GM18873 (cell line): Measurements from ENCODE around the gene BRMS1.
"Not testable (repeated sequence)": the region's sequence is repeated elsewhere in the genome, so short reads cannot be mapped to it uniquely, and the experiment has no call there.

Experiments
- ATAC-seq: cut with Tn5 transposase; IDR thresholded peaks from one replicate; pipeline ENCODE4 v1.9.1; 2021; ENCODE audit warnings: mild to moderate bottlenecking, moderate library complexity, moderate number of reproducible peaks; ENCODE audit not compliant: unreplicated experiment, low FRiP score

Gene BRMS1, protein sequence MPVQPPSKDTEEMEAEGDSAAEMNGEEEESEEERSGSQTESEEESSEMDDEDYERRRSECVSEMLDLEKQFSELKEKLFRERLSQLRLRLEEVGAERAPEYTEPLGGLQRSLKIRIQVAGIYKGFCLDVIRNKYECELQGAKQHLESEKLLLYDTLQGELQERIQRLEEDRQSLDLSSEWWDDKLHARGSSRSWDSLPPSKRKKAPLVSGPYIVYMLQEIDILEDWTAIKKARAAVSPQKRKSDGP

DNA sequence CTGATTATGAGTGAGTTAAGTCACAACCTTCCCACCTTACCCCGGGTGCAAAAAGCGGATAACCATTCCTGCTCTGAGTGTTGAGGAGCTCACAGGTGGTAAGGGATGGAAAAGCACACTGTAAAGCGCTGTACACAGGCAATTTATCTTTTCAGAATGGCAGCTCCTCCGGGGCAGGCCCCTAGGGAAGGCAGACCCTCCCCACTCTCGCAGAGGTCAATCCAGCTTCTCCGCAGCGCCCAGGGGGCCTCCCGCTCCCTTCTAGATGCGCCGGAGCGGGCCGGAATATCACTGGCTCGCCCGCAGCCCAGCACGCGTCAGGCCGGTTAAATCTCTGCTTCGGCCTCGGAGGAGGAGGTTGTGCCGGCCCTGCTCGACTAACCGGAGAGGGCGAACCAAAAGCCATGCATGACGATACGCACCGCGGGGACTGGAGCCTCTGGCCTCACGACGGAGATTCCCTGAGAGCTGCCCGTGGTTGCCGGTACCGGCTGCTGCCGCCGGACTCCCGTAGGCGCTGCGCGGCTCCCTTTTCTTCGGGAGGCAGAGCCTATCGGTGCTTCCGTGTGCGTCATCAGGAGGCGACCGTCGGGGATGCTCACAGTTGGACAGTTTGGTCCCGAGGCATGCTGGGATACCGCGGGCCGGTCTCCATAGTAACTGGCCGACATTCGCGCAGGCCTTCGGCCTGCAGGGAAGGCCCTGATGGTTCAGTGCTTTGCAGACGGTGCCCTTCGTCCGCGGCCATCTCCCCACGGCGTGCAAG lies at the start of gene BRMS1:
TSS of gene BRMS1 (minus strand) at position 555 of the 766 bp plus-strand sequence. CDS start 2,870 bp downstream, outside the sequence.
- peak; percentile 66 for ATAC-seq

DNA sequence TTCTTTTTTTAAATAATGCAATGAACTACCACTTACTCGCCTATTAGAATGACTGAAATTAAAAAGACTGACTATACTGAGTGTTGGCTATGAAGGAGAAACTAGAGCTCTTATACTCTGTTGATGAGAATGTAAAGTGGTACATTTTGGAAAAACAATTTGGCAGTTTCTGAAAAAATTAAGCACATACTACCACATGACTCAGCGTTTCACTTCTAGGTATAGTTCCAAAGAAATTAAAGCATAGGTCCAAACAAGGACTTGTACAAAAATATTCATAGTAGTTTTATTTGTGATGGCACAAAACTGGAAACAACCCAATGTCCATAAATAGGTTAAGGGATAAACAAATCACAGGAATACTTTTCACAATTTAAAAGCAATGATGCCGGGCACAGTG lies 49.0 kb upstream of the BRMS1 start:
- no peak for ATAC-seq

DNA sequence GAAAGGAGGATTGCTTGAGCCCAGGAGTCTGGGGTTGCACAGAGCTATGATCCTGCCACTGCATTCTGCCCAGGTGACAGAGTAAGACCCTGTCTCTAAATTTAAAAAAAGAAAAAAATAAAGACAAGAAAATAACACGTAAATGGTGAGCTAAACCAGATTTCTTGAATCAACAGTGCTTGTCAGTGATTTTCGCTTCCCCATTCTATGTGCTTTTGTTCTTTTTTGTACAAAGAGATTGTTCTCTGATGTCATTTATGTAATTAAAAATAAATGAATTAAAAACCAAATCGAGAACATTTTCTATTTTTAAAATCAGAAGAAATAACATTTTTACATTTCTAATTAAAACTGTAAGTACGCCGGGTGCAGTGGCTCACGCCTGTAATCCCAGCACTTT lies 46.4 kb upstream of the BRMS1 start:
- ATAC-seq, result no peak

DNA sequence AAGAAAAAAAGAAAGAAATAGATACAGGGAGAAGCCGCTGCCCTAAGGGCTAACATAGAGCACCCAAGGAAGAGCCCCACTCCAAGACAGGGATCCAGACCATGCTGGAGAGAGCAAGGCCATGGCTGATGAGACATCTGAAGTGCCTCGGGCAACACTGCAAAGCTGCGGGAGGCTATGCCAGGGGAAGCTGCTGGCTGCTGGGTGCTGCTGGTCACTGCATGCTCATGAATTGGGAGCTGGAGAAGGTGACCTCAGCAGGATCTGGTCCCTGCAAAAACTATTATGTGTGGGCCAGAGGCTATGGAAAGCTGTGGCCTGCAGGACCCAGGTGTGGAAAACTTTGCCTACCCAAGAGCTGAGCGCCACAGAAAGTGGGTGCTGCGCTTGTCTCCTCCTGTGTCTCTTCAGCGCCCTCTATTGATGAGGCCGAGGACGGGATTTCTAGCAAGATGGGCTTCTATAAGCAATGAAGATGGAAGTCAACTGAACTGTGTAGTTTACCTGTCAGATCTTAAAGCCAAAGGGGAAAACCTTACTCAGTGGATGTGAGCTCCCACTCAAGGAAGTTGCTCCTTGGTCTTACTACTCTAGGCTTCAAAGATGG lies 44.0 kb upstream of the BRMS1 start:
- no peak for ATAC-seq

DNA sequence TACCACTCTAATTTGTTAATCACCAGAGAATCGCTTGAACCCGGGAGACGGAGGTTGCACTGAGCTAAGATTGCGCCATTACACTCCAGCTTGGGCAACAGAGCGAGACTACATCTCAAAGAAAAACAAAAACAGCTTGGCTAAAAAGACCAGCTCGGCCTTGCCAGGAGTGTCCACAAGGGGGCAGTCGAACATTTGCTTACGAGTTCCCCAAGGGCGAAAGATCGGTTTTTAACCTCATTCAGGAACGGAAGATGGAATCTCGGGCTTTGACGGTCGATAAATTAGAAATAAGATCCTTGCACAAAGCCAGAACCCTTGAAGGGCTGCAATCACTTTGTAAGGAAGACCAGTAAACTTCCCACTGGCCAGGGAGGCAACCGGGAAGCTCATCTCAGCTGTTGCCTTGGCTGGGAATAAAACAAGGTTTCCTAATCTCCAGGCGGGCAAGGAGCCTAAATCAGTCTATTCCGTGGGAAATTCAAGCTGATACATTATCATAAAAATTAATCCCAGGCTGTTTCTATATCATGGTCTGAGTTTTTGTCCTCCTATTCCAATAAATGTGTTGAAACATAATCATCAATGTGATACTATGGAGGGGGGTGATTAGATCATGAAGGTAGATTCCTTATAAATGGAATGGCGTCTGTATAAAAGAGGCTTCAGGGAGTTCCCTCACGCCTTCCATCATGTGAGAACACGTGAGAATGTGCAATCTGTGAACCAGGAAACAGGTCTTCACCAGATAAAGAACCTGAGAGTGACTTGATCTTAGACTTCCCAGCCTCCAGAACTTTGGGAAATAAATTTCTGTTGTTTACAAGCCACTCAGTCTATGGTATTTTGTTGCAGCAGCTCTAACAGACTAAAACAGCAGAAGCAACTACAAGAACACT lies 41.5 kb upstream of the BRMS1 start:
- no peak for ATAC-seq

DNA sequence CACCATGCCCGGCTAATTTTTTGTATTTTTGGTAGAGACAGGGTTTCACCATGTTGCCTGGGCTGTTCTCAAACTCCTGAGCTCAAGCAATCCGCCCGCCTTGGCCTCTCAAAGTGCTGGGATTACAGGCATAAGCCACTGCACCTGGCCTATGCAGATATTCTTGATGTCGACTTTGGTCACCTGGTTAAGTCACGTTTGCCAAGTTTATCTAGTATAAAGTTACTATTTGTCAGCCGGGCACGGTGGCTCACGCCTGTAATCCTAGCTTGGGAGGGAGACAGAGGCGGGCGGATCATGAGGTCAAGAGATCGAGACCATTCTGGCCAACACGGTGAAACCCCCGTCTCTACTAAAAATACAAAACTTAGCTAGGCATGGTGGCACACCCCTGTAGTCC lies 39.4 kb upstream of the BRMS1 start:
- not testable (repeated sequence) for ATAC-seq

DNA sequence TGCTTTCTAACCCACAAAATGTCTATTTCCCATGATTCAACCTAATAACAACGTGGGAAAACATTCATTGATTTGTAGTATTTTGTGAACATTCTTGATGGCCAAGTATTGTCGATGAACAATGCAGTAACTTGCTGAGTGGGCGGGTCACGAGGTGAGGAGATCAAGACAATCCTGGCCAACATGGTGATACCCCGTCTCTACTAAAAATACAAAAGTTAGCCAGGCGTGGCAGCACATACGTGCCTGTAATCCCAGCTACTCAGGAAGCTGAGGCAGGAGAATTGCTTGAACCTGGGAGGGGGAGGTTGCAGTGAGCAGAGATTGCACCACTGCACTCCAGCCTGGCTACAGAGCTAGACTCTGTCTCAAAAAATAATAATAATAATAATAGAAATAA lies 35.4 kb upstream of the BRMS1 start:
- ATAC-seq, result not testable (repeated sequence)

DNA sequence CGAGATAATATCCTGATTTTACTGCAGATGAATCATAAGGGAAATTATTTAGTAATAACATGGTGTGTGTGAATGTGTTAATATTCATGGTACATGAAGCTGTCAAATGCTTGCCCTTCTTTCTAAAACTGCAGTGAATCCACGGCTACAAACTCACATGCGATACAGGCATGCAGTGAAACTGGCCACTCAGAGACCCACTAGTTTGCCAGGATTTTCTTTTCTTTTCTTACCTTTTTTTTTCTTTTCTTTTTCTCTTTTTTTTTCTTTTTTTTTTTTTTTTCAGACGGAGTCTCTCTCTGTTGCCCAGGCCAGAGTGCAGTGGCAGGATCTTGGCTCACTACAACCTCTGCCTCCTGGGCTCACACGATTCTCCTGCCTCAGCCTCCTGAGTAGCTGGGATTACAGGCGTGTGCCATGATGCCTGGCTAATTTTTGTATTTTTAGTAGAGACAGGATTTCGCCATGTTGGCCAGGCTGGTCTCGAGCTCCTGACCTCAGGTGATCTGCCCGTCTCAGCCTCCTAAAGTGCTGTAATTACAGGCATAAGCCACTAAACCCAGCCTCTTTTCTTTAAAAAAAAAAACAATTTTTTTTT lies 28.9 kb upstream of the BRMS1 start:
- not testable (repeated sequence) for ATAC-seq

DNA sequence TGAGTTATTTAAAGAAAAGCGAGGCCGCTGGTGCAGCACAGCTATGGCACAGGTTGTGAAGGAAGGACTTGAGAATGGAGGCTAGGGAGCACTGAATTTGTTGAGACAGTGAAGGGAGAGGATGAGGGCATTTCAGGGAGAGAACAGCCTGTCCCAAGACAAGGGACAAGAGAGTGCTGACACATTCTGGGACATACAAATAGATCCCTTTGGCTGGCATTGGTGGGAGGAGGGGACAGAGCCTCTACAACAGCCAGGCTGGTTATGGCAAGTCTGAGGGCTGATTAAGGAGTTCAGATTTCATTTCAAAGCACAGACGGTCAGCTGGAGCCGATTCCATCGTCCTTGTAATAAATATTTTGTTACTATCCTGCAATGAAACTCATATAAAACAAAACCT lies 28.4 kb upstream of the BRMS1 start:
- ATAC-seq, result no peak

DNA sequence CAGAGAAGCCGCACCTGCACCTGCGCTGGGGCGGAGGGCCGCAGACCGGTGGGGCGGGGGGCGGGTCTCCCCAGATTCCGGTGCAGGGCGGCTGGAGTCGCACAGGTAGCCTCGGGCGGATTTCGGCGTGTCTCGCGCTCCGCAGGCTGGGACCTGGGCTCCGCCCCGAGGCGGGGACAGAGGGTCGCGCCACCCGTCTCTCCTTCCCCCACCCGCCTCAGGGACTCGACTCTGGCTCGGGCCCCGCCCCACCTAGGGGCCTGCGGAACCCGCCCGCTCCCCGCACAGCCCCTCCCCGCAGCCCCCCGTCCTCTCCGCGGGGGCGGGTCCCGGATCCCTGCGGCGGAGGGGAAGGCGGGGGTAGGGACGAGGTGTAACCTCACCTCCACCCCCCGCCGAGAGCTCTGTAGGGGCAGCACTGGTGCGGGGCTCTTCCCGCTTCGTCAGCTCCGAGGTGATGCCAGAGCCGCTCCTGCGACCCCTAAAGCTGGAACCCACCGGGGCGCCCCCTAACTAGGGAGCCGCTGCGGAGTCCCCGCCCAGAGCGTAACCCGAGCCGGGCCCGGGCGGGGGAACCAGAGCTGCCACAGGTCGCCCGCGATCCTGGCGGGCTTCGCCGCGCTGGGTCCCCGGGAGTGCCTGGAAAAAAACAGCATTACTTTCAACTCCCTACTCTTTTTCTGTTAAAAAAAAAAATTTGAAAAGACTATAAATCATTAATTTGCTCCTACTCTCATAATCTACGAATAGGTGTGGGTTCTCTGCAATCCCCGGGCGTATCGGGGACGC lies 26.9 kb upstream of the BRMS1 start, which contains the start of gene SLC29A2:
TSS of gene SLC29A2 (minus strand) at position 134 of the 789 bp plus-strand sequence. CDS start 169 bp downstream, outside the sequence.
- no peak for ATAC-seq

DNA sequence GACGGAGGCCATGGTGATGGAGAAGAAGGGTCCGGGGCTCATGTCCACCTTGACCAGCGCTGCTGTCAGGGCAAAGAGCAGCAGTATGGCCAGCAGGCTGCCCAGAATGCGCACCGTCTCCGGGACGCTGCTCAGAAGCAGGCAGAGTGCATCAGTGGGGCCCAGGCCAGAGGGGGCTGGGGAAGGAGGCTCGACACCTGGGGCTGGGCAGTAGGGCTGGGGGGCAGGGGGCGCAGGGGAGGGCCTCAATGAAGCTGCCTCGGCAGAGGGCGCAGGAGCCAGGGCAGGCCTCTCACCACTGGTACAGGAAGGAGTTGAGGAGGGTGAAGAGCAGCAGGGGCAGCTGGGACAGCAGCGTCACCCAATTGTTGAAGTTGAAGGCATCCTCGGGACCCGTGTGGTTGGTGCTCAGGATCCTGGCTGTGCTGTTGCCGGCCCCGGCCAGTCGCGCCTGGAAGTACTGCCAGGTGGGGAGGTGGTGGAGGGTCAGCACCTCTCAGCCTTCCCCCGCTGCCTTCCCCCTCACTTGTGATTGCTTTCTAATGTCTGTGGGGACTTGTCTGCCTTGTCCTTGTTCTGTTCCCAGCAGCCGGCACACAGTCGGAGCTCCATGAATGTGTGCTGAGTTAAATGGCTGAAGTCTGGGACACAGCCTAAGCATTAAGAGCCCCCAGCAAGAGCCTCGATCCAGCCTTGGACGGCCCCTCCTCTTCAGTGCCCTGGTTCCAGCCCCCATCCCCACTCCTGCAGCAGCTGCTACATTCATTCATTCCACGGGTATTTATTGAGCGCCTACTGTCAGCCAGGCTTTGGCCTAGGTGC lies 24.4 kb upstream of the BRMS1 start:
- ATAC-seq, result no peak

DNA sequence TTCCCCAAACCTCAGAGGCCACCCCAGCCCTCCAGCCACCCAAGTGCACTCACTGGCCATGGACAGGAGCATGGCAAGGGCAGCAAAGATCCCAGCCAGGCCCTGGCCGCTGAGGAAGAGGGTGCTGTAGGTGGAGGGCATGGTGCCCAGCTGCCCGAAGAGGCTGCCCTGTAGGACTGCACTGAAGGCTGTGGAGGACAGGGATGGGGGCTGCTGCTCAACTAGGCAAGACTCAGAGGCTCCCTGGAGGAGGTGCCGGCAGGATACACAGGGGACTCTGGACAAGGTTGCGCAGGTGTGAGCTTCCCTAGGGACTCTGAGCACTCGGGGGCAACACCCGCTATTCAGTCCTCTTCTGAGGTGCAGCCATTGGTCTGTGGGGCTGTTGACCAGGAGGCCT lies 23.6 kb upstream of the BRMS1 start:
- ATAC-seq, result no peak

DNA sequence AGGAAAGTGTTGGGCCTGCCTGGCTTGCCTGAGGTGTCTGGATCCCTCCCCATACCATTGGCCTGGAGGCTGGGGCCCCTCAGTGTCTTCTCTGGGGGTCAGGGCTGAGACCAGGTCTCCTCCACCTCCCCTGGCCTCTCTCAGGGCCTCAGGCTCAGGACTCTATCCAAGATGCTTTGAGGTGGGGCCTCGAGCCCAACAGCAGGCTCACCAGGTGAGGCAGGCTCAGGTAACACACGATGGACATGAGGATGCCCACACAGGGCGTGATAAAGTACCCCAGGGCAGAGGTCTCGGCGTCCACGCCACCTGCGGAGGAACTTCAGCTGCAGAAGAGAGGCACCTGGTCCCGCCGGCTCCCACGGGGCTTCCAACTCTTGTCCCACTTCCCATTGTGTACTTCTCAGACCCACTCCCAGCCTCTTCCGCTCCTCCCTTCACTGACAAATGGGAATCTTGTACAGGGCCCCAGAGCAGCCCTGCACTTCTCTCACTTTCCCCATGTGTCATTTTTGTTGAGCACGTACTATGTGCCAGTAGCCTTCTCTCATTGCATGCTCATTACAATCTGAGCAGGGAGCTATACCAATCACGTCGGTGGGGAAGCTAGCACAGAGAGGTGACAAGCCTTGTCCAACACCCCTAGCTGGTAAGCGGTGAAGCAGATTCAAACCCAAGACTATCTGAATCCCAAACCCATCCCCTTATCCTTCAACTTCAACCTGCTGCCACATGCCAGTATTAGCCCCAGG lies 22.8 kb upstream of the BRMS1 start:
- ATAC-seq, result no peak

DNA sequence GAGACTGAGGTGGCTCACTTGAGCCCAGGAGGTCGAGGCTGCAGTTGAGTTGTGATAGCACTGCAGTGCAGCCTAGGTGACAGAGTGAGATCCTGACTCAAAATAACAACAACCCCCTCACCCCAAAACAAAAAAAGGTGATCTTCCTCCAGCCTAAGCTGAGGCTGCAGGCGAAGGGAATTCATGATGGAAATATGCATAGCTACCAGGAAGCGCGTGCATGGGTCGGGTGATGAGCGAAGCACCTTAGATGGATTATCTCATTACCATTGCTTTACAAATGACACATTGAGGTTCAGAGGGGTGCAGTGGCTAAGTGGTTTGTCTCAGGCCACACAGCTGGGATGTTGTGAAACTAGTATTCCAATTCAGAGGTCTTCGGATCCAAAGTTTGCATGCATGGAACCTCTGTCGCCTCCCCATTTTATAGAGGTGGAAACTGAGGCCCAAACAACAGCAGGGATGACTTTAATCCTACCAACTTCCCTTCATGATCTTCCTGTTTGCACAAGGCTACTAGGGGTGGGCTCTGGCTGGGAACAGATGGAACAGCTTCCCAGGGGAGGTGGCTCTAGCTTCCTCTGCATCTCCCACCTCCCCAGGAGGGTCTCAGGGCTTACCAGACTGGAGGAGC lies 22.1 kb upstream of the BRMS1 start:
- ATAC-seq, result no peak

DNA sequence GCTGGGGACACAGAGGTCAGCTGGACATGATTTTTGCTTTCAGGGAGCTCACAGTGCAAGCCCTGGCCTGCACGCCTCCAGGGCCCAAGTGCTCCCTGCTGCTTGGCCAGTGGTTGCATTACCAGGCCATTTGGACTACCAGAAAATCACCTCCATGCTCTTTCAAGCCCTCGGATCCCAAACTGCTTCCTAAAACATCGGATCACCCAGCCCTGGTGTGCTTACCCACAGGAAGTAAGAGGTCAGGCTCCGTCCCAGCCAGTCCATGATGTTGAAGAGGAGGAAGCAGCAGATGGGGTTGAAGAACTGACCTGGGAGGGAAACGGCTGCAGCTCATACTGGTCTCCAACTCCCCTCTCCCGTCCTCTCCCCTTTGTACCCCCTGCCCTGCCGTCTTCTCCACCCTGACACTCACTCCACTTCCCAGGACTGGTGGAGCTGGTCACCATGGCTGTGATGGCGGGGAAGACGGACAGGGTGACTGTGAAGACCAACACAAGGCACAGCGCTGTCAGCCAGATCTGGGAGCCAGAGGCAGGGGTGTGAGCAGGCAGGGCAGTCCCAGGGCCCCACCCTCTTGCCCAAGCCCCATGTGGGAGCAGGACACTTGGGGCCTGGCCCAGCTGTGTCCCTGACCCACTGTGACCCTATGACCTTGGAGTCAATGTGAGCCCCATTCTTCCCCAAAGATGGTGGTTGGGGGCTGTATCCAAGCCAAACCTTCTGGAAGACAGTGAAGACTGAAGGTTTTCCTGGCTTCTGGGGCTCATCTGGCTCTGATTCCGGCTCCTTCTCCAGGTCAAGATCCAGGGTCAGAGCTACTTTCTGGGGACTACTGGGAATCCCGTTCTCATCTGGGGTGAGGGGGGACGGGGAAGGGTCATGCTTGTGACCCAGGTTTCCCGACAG lies 21.1 kb upstream of the BRMS1 start:
- ATAC-seq, result no peak

DNA sequence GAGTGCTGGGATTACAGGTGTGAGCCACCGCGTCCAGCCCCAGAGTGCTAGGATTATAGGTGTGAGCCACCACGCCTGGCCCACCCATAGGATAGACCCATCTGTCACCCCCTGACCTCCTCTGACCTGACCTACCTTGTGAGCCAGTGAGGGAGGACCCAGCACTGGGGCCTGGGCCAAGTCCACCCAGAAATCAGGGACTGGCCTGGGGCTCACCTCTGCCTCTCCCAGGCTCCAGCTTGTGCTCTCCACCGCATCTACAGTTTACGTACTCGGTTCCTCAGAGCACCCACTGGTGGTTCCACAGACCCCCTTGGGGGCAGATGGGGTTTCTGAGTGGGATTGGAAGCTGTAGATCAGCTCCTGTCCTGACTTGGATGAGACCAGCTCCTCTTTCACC lies 20.3 kb upstream of the BRMS1 start:
- no peak for ATAC-seq
